HepG2 (cell line): Measurements from ENCODE around the gene CCDC85C. TPM values are rescaled to one million over a fixed set of nuclear protein-coding genes. Genes with fewer than 3 reads are reported as not detected.

Source experiments
- ATF4 ChIP-seq, 2 experiments: fragments of 450-650 bp in 1 of 2; sonication (generic) in 1 of 2; formaldehyde crosslinking; IDR thresholded peaks; 2 replicates each; pipeline versions ENCODE4 v1.5.0 to v1.8.0; 2020 to 2022; ENCODE audit warnings: mild to moderate bottlenecking in 1 of 2, missing genetic modification reagents in 1 of 2
- GABPB1 ChIP-seq: IDR thresholded peaks from 2 replicates; pipeline ENCODE4 v1.6.1; 2016; ENCODE audit warnings: mild to moderate bottlenecking, missing genetic modification reagents, moderate library complexity, missing compliant biosample characterization
- GATA4 ChIP-seq: sonication (generic); IDR thresholded peaks from 2 replicates; pipeline ENCODE4 v1.6.1; 2016; ENCODE audit warnings: antibody characterized with exemption, low read depth, borderline replicate concordance
- HDAC1 ChIP-seq: sonication (generic); formaldehyde crosslinking; IDR thresholded peaks from 2 replicates; pipeline ENCODE4 v1.5.1; 2020; ENCODE audit warnings: mild to moderate bottlenecking, missing genetic modification reagents
- HNRNPL ChIP-seq: fragments of 200-400 bp; formaldehyde crosslinking; IDR thresholded peaks from 2 replicates; pipeline ENCODE4 v1.6.1; 2017; ENCODE audit warnings: mild to moderate bottlenecking, low read depth, low read length
- IRF2 ChIP-seq: IDR thresholded peaks from 2 replicates; pipeline ENCODE4 v1.6.1; 2018; ENCODE audit warnings: missing genetic modification reagents, missing compliant biosample characterization
- MXD1 ChIP-seq: sonication (generic); formaldehyde crosslinking; IDR thresholded peaks from 2 replicates; pipeline ENCODE4 v1.4.0; 2020; ENCODE audit warnings: mild to moderate bottlenecking, missing genetic modification reagents
- PAXIP1 ChIP-seq: sonication (generic); formaldehyde crosslinking; conservative IDR thresholded peaks from 2 replicates; pipeline ENCODE4 v1.4.0; 2020; ENCODE audit warnings: mild to moderate bottlenecking, missing genetic modification reagents, moderate library complexity
- SIN3A ChIP-seq: IDR thresholded peaks from 2 replicates; pipeline ENCODE4 v1.6.1; 2011; ENCODE audit warnings: low read depth, mild to moderate bottlenecking, control low read depth, low read length, borderline replicate concordance
- SOX6 ChIP-seq, 2 experiments: fragments of 450-650 bp in 1 of 2; sonication (generic) in 1 of 2; formaldehyde crosslinking in 1 of 2; IDR thresholded peaks; 2 replicates each; pipeline versions ENCODE4 v1.4.0 to v1.6.1; 2017 to 2020; ENCODE audit warnings: antibody characterized with exemption in 1 of 2, mild to moderate bottlenecking in 1 of 2, missing genetic modification reagents in 1 of 2
- THAP7 ChIP-seq: sonication (generic); formaldehyde crosslinking; IDR thresholded peaks from 2 replicates; pipeline ENCODE4 v1.8.1; 2023; ENCODE audit warnings: mild to moderate bottlenecking, missing genetic modification reagents
- YY1 ChIP-seq: IDR thresholded peaks from 2 replicates; pipeline ENCODE4 v1.6.1; 2011; ENCODE audit warnings: low read length, low read depth, moderate library complexity, mild to moderate bottlenecking; ENCODE audit not compliant: insufficient read depth, insufficient replicate concordance
- ZFP82 ChIP-seq: sonication (generic); formaldehyde crosslinking; IDR thresholded peaks from 2 replicates; pipeline ENCODE4 v1.5.1; 2020; ENCODE audit warnings: mild to moderate bottlenecking, missing genetic modification reagents, borderline replicate concordance
- ZKSCAN1 ChIP-seq: fragments of 150-350 bp; IDR thresholded peaks from 2 replicates; pipeline ENCODE4 v1.6.1; 2014; ENCODE audit warnings: low read length
- ZNF687 ChIP-seq: sonication (generic); formaldehyde crosslinking; IDR thresholded peaks from 2 replicates; pipeline ENCODE4 v1.5.1; 2020; ENCODE audit warnings: mild to moderate bottlenecking, missing genetic modification reagents, moderate library complexity
- polyA plus RNA-seq, 8 experiments: library from polyadenylated mRNA; depleted of rRNA in 3 of 8; stranded (reverse) in 7 of 8; unstranded in 1 of 8; fragments of >200 nt; fragmentation: Illumina TruSeq in 4 of 8; extraction: Trizol in 4 of 8; gene quantifications; 2 replicates each; pipeline versions ENCODE4 v1.2.1 to v1.2.3, GENCODE V29; 2011 to 2016; ENCODE audit warnings: low read depth in 4 of 8, missing spikeins in 1 of 8, mixed read lengths in 1 of 8; ENCODE audit not compliant: insufficient read depth in 1 of 8
- total RNA-seq, 5 experiments: library from RNA; depleted of rRNA; stranded (reverse); fragments of >200 nt; fragmentation: Illumina TruSeq; extraction: Trizol; gene quantifications; 2 replicates each; pipeline ENCODE4 v1.2.3, GENCODE V29; 2016; ENCODE audit warnings: low read depth in 1 of 5

CCDC85C gene
- total and polyA plus RNA-seq, 2 of the 13 experiments (the other 11 are each of a cell fraction or from before 2014, with no cell fraction given), result 18.8 to 43.8 TPM

- TF ChIP-seq PAXIP1 (CRISPR knock-in tag) (no peak), ZNF687 (CRISPR knock-in tag) (peak; percentile 59; the same call in 1 of the 2 replicates), HNRNPL (no peak), ATF4 (CRISPR knock-in tag; IDR thresholded peaks at IDR 0.05) (no peak), ZKSCAN1 (no peak), MXD1 (CRISPR knock-in tag) (peak; percentile 55; the same call in 1 of the 2 replicates), THAP7 (CRISPR knock-in tag) (no peak), ZFP82 (CRISPR knock-in tag) (no peak; the same call in 1 of the 2 replicates), GATA4 (no peak), HDAC1 (CRISPR knock-in tag) (peak; percentile 31; the same call in 1 of the 2 replicates), IRF2 (CRISPR knock-in tag) (no peak), YY1 (no peak), GABPB1 (CRISPR knock-in tag) (no peak; the same call in 1 of the 2 replicates), SIN3A (0 out of 2 replicates have a peak, but pooled peaks have one; percentile 53), SOX6 (IDR thresholded peaks at IDR 0.05) (no peak), SOX6 (CRISPR knock-in tag; IDR thresholded peaks at IDR 0.05) (0 out of 2 replicates have a peak, but pooled peaks have one; percentile 20)
Observed at GRCh38 chr14:99604766-99605298, 825 bp upstream of the CCDC85C start (continued).
